Tibial nerve (tissue), 4 donors: Measurements from ENCODE around the gene PADI6. TPM values are rescaled to one million over a fixed set of nuclear protein-coding genes. Genes with fewer than 3 reads are reported as not detected.

Experiments
- DNase-seq, 2 donors: peaks; one replicate each; pipeline ENCODE4 v3.0.0-alpha.2; 2019; ENCODE audit warnings: low spot score in 2 of 2
- H3K27ac ChIP-seq, 4 donors: fragments of 200-600 bp; sonication (generic) in 3 of 4; one replicate each; pipeline ENCODE4 v1.5.1; 2017 to 2019; ENCODE audit warnings: mild to moderate bottlenecking in 1 of 4
- H3K27me3 ChIP-seq, 2 donors: fragments of 200-600 bp; sonication (generic) in 1 of 2; one replicate each; pipeline versions ENCODE4 v1.5.1 to v1.6.0; 2017 to 2019
- H3K36me3 ChIP-seq, 3 donors: fragments of 200-600 bp; sonication (generic); one replicate each; pipeline ENCODE4 v1.5.1; 2018 to 2019
- H3K4me1 ChIP-seq, 4 donors: fragments of 200-600 bp; sonication (generic) in 3 of 4; one replicate each; pipeline ENCODE4 v1.5.1; 2017 to 2019
- H3K4me3 ChIP-seq, 4 donors: fragments of 200-600 bp; sonication (generic) in 3 of 4; one replicate each; pipeline ENCODE4 v1.5.1; 2017 to 2019; ENCODE audit warnings: mild to moderate bottlenecking in 1 of 4, moderate library complexity in 1 of 4
- H3K9me3 ChIP-seq, 4 donors: fragments of 200-600 bp; sonication (generic) in 3 of 4; one replicate each; pipeline ENCODE4 v1.5.1; 2017 to 2019
- CTCF ChIP-seq, 5 experiments: fragments of 200-600 bp in 3 of 5; fragments of 450-650 bp in 2 of 5; sonication (generic) in 3 of 5; IDR thresholded peaks; one replicate each; pipeline ENCODE4 v1.5.1; 2016 to 2019; ENCODE audit warnings: antibody characterized with exemption in 5 of 5, mild to moderate bottlenecking in 3 of 5, moderate library complexity in 2 of 5
- EP300 ChIP-seq, 2 donors: sonication (generic); formaldehyde crosslinking; IDR thresholded peaks; one replicate each; pipeline ENCODE4 v1.6.1; 2017; ENCODE audit warnings: antibody characterized with exemption in 2 of 2, mild to moderate bottlenecking in 1 of 2
- POLR2A ChIP-seq, 2 donors: fragments of 450-650 bp; IDR thresholded peaks; one replicate each; pipeline ENCODE4 v1.6.1; 2017; ENCODE audit warnings: antibody characterized with exemption in 2 of 2, mild to moderate bottlenecking in 2 of 2, moderate library complexity in 2 of 2
- WGBS, 2 donors: methylation state at CpG; one replicate each; pipeline ENCODE4 v1.1.5; 2018; 5-methylcytosine and 5-hydroxymethylcytosine counted together
- total RNA-seq, 4 donors: library from RNA; depleted of rRNA; stranded (reverse); fragments of >200 nt; gene quantifications; one replicate each; pipeline ENCODE4 v1.1.0, GENCODE V29; 2016

Gene PADI6
- total RNA-seq, 4 donors from 2014 or later, result not detected

- no peak overlapping the region for H3K27ac ChIP-seq
- no peak for DNase-seq
- WGBS, 2 donors, result 92 to 93% methylated on average over 10 of the region's 10 CpGs
- H3K4me1 ChIP-seq, result no peaks in the 10 kb centered on the region
- H3K4me3 ChIP-seq, result no peak overlapping the region
- H3K9me3 ChIP-seq, result no peaks in the 10 kb centered on the region
- TF ChIP-seq POLR2A (IDR thresholded peaks at IDR 0.05) (no peak), EP300 (IDR thresholded peaks at IDR 0.05) (no peak), CTCF (IDR thresholded peaks at IDR 0.05) (no peak)
- H3K27me3 ChIP-seq, result peaks cover 0 to 22% of the 10 kb centered on the region in 2 donors
- no peaks in the 10 kb centered on the region for H3K36me3 ChIP-seq
These were observed 3.7 kb downstream of the PADI6 start for GRCh38 chr1:17375651-17376050.

- WGBS, 2 donors, result 28 to 40% methylated on average over 16 of the region's 16 CpGs
- Histone ChIP-seq H3K4me1 (no peaks in the 10 kb centered on the region), H3K4me3 (no peak overlapping the region), H3K9me3 (no peaks in the 10 kb centered on the region), H3K27me3 (peaks cover 0 to 22% of the 10 kb centered on the region in 2 donors), H3K27ac (no peak overlapping the region), H3K36me3 (no peaks in the 10 kb centered on the region)
- TF ChIP-seq CTCF (IDR thresholded peaks at IDR 0.05) (no peak), POLR2A (IDR thresholded peaks at IDR 0.05) (no peak), EP300 (IDR thresholded peaks at IDR 0.05) (no peak)
- no peak for DNase-seq
These were observed 5.4 kb downstream of the PADI6 start for GRCh38 chr1:17377325-17377953.

GRCh38 chr1:17381161-17381560, 9.2 kb downstream of the PADI6 start:
- DNase-seq, result no peak
- Histone ChIP-seq H3K4me3 (no peak overlapping the region), H3K9me3 (no peaks in the 10 kb centered on the region), H3K4me1 (no peaks in the 10 kb centered on the region), H3K27me3 (peaks cover 0 to 29% of the 10 kb centered on the region in 2 donors), H3K36me3 (no peaks in the 10 kb centered on the region), H3K27ac (no peak overlapping the region)
- 87 to 93% methylated on average over 2 of the region's 2 CpGs for WGBS, 2 donors
- TF ChIP-seq CTCF (IDR thresholded peaks at IDR 0.05) (no peak), EP300 (IDR thresholded peaks at IDR 0.05) (no peak), POLR2A (IDR thresholded peaks at IDR 0.05) (no peak)

- no peak overlapping the region for H3K27ac ChIP-seq
- H3K27me3 ChIP-seq, result no peaks in the 10 kb centered on the region
- TF ChIP-seq EP300 (IDR thresholded peaks at IDR 0.05) (no peak), CTCF (IDR thresholded peaks at IDR 0.05) (no peak), POLR2A (IDR thresholded peaks at IDR 0.05) (no peak)
- no peaks in the 10 kb centered on the region for H3K36me3 ChIP-seq
- DNase-seq, result no peak
- no peak overlapping the region for H3K4me3 ChIP-seq
- no peaks in the 10 kb centered on the region for H3K4me1 ChIP-seq
- H3K9me3 ChIP-seq, result no peaks in the 10 kb centered on the region
- 63 to 71% methylated on average over 10 of the region's 10 CpGs for WGBS, 2 donors
These were observed 20.3 kb downstream of the PADI6 start for GRCh38 chr1:17392199-17392740.

GRCh38 chr1:17393230-17393629, 21.2 kb downstream of the PADI6 start:
- Histone ChIP-seq H3K9me3 (no peaks in the 10 kb centered on the region), H3K4me3 (no peak overlapping the region), H3K27me3 (no peaks in the 10 kb centered on the region), H3K27ac (no peak overlapping the region), H3K4me1 (no peaks in the 10 kb centered on the region), H3K36me3 (no peaks in the 10 kb centered on the region)
- WGBS, 2 donors, result 58 to 64% methylated on average over 8 of the region's 8 CpGs
- DNase-seq, result no peak
- TF ChIP-seq POLR2A (IDR thresholded peaks at IDR 0.05), result no peak
- no peak for TF ChIP-seq CTCF (IDR thresholded peaks at IDR 0.05)
- TF ChIP-seq EP300 (IDR thresholded peaks at IDR 0.05), result no peak
